ENCODE measurements around the gene SLC9A7. TPM values are rescaled to one million over a fixed set of nuclear protein-coding genes. Genes with fewer than 3 reads are reported as not detected.

The SLC9A7 gene
- total RNA-seq, 2 donors from 2014 or later: 1.8 to 1.9 TPM

DNA sequence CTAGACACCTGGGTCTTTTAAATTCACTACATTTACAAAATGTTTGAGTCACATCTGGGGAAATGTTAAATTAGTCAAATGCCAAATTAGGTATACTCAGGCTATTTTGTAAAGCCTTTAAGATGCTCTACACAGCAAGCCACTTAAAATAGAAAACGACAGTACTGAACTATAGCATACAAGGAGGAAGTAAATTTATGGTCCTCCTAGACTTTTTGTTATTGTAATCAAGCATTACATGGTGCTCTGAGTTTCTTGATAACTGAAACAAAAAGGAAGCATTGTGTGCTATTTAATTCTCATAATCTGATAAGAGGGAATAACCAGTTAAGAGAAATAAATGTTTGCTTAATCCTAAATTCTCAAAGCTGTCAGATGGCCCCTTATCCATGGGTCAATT lies 46.2 kb downstream of the SLC9A7 start:
- intact Hi-C loops (cut with DNase I): no loop called here
- DNase-seq (ENCODE audit: low spot score): no peak

DNA sequence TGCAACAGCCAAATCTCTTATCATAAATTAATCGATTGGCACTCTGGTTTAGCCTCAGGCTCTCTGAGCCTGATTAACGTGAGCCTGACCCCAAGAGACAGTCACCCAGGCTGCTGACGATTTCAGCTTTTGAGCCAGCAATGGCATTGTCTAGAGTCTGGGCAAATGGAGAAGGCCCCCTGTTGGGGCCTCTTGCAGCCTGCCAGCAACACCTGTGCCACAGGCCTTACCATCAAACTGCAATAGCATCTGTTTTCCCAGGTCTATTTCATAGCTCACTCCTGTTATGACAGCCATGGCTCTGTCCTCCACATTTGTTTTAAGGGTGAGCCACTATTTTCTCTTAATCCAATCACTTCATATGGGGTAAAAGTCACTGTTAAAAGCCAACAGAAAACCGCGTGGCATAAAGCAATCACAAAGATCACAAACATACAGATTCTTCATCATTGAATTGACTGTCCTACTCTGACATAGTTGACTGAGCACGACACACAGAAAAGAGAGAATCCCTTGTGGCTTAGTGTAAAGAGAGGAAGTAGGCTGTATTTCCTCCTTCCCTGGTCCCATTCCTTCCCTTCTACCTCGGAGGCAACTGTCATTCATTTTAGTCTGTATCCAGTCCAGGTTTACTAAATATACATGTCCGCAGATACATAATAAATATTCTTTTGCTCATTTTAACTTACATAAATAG lies 47.8 kb downstream of the SLC9A7 start:
- DNase-seq (ENCODE audit: low spot score): no peak
- intact Hi-C loops (cut with DNase I): no loop called here

DNA sequence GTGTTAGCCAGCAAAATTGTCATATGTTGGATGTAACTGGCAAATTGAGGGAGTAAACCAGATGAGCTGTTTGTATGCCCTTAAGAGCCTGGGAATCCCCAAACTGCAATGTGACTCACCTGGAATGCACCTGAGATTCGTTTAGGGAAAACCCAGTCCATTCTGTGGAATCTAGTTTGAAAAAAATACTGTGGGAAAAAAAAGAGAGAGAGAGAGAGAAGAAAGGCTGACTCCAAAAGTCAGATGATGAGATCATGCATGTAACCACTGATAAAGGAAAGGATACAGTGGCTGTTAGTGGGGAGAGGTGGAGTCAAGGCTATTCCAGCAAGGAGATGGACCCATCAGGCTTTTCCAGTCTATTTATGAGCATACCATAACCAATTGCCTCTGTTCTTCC lies 48.5 kb downstream of the SLC9A7 start:
- intact Hi-C loops (cut with DNase I): no loop called here
- DNase-seq (ENCODE audit: low spot score): no peak

DNA sequence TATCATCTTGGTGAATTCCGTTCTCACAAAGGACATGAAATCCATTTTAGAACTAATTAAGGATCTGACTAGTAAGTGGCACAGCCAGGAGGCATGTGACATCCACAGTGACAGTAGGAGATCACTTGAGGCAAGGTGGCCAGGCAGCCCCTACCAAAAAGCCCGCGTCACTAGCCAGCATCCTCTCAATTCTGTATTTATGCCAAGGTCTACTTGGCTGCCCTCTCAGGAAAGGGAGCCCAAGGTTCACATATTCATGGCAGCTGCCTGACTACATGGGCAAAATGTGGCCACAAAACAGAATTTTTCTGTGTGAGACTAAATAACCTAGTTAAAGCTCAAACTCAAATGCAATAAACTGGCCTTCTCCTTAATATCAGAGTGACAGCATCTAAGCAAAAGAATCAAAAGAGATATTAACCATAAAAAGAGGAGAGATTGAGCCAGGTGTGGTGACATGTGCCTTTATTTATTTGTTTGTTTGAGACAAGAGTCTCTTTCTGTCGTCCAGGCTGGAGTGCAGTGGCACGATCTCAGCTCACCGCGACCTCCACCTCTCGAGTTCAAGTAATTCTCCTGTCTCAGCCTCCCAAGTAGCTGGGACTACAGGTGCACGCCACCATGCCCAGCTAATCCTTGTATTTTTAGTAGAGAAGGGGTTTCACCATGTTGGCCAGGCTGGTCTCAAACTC lies 51.5 kb downstream of the SLC9A7 start:
- DNase-seq (ENCODE audit: low spot score): no peak
- intact Hi-C loops (cut with DNase I): no loop called here

DNA sequence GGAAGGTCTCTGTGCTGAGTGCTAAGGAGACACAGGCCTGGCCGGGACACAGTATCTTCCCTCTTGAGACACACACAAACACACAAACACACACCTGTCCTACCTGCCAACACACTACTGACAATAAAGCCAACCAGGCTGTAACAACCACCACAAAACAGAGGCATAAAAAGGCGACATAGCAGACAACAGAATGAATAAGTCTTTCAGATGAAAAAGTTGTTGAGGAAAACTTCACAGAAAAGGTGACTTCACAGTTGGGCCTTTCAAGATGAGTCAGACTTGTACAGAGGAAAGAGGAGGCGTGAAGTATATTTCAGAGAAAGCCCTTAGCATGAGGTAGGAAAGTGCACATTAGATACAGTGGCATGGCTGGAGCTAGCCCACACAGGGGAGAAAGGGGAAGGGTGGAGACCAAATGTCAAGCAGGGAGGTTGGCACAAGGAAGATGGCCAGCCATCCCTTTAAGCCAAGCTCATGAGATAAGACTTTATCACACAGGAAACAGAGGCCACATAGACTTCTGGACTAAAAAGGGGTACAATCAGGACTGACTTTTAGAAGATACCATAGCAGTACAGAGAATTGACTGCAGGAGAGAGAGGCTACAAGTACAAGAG lies 54.0 kb downstream of the SLC9A7 start:
- no peak for DNase-seq (ENCODE audit: low spot score)
- intact Hi-C loops (cut with DNase I): no loop called here

DNA sequence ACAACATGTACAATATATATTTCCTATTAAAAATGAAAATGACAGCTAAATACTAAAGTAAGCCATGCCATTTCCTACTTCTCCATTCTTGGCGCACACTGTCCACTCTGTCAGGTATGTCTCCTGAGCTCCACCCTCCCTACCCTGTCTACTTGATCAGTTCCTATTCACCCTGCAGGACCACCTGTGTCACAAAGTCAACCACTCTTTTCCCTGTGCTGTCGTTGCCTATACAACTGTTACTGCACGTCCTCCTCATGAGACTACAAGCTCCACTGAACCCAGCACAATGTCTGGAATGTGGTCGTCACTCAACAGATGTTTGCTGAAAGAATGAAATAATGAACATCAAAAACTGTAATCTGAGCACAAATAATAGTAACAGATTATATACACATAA lies 54.9 kb downstream of the SLC9A7 start:
- no peak for DNase-seq (ENCODE audit: low spot score)
- intact Hi-C loops (cut with DNase I): no loop called here

DNA sequence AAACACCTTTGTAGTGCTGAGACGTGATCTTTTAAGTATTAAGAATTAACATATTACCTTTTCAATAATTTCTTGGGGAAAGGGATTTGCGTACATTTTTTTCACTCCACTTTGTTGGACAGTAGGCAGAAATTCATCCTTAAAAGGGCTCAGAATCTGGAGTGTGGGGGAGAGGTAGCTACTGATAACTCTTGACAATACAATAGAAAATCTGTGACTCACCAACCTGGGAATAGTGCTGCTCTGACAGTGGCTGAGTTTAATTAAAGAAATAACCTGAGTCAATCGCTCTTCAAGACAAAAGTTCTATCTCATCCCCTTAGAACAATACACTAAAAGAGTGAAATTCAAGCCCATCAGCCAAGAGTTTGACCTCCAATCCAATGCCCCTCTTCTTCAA lies 60.2 kb downstream of the SLC9A7 start:
- no peak for DNase-seq (ENCODE audit: low spot score)
- intact Hi-C loops (cut with DNase I): no loop called here

DNA sequence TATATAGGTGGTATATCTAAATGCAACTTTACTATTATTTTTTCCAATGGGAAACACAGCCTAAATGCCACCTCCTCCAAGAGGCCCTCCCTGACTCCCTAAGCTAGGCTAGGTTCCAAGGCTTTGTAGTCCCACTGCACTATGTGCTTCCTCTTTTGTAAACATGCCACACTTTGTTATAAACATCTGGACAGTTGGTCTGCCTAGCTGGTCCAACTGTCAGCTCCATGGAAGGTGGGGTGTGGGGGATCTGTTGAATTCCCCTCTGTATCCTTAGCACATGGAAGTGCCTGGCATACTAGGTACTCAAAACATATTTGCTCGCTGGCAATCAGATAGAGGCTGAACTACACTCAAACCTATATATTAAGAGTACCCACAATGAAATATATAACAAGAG lies 63.4 kb downstream of the SLC9A7 start:
- intact Hi-C loops (cut with DNase I): no loop called here
- DNase-seq (ENCODE audit: low spot score): no peak

DNA sequence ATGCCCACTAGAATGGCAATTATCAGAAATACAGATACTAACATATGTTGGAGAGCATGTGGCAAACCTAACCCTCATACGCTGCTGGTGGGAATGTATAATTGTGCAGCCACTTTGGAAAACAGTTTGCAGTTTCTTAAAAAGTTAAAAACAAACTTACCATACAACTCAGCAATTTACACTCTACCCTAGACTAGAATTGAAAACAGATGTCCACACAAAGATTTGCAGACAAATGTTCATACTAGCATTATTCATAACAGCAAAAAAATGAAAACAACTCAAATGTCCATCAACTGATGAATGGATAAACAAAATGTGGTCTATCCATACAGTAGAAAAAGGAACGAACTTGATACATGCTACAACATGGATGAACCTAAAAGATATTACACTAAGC lies 64.4 kb downstream of the SLC9A7 start:
- intact Hi-C loops (cut with DNase I): no loop called here
- no peak for DNase-seq (ENCODE audit: low spot score)

DNA sequence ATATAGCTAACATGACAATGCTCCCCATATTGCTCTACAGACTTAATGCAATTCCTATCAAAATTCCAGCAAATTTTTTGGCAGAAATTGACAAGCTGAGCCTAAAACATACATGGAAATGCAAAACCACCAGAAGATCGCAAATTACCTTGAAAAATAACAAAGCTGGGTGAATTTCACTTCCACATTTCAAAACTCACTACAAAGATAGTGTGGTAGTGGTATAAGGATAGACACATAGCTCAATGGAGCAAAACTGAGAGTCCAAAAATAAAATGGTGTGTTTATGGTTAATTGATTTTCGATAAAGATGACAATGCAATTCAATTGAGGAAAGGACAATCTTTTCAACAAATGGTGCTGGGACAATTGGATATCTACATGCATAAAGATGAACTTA lies 65.8 kb downstream of the SLC9A7 start:
- no peak for DNase-seq (ENCODE audit: low spot score)
- intact Hi-C loops (cut with DNase I): no loop called here

DNA sequence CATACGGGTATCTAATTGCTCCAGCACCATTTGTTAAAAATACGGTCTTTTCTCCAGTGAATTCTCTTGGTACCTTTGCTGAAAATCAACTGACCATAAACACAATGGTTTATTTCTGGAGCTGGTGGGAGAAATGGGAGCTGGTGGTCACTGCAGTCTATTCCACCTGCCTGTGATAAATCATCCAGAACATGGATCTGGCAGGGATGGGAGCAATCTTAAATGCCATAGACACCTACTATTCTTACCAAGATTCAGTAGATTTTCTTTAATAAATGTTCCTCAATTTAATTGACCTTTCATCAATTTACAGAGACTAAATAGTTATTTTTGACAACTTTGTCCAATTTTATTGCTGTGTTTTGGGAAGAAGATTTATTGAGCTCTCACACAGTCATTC lies 68.1 kb downstream of the SLC9A7 start:
- intact Hi-C loops (cut with DNase I): no loop called here
- no peak for DNase-seq (ENCODE audit: low spot score)

DNA sequence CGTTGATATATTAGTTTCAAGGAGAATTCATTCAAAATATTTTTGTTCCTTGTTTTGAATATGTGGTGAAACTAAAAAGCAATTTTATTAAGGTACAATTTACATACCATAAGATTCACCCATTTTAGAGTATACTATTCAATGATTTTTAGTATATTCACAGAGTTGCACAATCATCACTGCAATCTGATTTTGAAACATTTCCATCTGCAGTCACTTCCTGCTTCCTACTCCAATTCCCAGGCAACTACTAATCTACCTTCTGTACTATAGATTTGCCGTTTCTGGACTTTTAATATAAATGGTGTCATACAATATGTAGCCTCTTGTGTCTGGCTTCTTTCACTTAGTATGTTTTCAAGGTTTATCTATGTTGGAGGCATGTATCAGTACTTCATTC lies 71.3 kb downstream of the SLC9A7 start:
- DNase-seq (ENCODE audit: low spot score): no peak
- intact Hi-C loops (cut with DNase I): no loop called here

DNA sequence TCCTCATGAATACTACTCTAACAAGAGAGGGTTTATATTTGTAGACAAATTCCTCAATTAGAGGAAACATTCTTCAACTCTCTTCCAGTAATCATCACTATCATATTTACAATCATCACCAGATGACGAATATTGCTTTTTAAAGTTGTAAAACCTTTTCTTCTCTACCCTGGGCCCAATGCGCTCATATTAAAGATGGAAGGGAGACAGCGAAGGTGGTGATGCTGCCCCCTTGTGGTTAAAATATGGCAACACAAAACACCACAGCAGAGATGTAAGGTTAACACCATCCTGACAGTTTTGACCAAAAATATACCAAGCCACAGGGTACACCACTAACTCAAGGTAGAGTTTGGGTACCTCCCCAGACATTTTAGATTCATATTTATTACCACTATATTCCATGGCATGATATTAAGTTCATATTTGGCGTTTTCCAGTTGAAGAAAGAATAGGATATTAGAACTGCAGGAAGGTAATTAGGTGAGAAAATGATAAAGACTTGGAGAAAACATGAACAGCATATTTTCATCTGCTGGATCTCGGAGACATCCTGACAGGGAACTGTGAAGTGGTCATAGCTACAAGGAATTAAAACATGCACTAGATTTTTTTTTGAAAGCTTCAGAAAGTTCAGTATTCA lies 72.8 kb downstream of the SLC9A7 start:
- no peak for DNase-seq (ENCODE audit: low spot score)
- intact Hi-C loops (cut with DNase I): no loop called here

DNA sequence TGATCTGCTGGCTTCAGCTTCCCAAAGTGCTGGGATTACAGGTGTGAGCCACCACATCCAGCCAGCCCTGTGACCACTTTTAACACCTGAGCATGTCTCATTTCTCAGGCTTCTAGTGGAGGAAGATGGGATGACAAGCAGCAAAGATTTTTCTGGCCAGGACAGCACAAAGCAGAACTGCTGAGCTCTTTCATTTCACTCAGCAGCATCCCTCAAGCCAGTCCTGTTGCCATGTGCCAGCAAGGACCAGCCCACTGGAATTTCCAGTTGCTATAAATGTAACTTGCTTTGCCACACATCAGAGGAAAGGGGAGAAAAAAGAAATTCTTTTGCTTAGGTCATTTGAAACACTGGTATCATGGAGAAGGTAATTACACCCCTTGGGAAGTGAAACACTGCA lies 75.9 kb downstream of the SLC9A7 start:
- intact Hi-C loops (cut with DNase I): no loop called here
- no peak for DNase-seq (ENCODE audit: low spot score)

DNA sequence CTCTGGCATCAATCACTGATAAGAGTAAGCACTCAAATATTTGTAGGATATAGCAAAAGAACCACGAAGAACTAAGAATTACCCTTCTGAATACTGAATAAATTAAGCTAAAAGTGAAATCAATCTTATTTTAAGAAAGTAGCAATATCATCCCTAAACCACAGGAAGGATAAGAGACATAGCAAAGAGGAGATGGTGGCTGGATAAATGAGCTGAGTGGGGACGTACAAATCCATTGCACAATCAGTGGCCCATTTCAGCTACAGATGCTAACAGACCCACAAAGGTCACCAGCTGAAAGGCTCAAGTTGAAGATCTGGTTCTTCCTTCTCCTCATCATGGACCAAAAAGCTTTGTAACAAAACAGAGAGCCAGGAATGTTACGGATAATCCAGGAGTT lies 77.1 kb downstream of the SLC9A7 start:
- intact Hi-C loops (cut with DNase I): no loop called here

DNA sequence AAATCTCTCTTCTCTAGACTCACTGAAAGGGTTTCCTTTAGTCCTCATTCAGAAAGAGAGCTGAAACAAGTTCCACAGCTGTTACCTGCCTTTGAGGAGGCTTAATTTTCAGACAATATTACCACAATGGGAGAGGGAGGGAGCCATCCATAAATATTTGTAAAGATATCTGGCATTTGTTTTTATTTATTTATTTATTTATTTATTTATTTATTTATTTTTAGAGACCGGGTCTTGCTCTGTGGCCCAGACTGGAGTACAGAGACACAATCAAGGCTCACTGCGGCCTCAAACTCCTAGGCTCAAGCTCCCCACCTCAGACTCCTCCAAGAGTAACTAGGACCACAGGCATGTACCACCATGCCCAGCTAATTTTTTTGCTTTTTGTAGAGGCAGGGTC lies 80.7 kb downstream of the SLC9A7 start:
- intact Hi-C loops (cut with DNase I): no loop called here
- DNase-seq (ENCODE audit: low spot score): no peak

More for the DNA sequence above, 77.1 kb downstream of the SLC9A7 start:
- no peak for DNase-seq (ENCODE audit: low spot score)

DNA sequence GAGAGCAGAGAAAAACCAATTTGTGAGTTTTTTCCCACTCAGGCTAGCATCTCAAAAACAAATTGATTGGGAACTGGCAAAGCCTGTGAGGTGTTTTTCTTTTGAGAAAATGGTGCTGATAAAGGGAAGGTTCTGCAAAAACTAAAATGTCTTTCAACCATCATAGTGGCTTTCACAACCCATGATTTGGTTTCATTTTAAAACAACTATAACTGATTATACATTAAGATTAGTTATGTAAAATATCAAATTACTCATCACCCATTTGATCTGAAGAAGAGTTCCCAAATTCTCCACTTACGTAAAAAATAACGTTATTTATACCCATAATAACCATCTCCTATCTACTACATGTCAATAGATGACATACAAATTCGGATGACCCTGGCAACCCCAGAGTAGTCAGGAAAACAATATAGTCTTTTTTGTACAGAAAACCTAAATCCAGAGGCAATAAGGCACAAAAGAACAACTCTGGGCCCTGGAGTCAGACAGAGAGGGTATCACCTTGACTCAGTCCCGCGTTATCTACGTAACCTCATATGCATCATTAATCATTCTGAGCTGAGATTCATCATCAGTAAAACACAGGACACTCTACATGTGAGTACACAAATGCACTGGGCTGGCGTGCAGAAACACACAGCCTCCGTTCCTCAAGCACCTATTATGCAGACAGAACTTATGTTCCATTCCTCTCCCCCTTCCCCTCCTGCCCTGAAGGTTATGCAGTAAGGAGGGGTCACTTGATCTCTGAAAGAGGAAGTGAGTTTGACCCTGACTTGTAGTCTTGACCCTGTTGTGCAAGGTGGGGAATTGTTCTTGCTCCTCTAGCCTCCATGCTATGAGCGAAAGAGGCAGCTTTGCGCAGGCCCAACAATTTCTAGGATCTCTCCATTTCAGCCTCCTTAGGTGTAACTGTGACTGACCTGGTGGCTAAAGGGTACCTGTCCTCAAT lies 82.2 kb downstream of the SLC9A7 start:
- intact Hi-C loops (cut with DNase I): no loop called here
- DNase-seq (ENCODE audit: low spot score): no peak

DNA sequence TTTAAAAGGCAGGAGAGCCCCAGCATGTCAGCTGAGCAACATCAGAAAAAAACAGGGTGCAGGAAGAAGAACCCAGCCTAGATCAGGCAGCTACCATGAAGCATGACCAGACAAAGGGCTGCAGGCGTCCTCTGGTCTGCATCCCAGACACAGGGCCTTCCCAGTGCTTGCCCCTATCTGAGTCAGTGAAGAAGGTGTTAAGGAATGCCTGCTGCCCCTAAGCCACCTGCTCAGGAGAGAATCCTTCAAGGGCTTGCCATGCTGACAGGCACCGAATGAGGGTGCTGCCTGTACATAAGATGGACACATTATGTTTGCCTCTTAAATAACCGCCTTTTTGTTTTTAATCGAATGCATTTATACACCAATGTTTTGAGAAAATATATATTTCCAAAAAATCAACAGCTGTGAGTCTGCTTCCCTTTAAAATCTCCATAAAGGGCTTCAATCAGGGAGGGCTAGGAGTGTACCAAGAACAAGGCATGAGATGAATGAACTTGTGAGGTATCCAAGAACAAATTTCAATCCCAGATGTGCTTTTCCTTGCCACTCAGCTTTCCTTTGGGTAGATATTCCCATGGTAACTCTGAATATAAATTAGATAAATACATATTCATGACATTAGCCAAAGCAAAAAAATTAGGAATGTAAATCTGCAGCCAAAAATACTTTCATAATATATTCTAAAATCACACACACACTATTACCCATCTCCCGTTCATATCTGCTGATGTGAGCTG lies 85.1 kb downstream of the SLC9A7 start:
- intact Hi-C loops (cut with DNase I): no loop called here
- DNase-seq (ENCODE audit: low spot score): no peak

DNA sequence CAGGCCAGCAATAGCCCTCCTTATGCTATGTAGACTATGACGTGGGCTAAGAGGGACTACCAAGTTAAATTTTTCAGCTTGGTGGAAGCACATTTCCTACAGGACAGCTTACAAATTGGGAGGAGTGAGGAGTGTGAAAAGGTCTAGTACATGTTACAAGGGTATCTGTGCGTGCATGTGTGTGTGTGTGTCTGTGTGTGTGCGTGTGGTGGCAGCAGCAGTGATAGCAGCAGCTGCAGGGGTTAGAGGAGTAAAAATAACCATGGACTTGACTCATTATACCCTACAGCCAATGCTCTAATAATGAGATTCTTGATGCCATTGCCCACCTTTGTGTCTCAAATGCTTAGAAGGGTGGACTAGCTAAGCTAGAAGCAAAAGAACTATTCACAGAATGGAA lies 88.6 kb downstream of the SLC9A7 start:
- no peak for DNase-seq (ENCODE audit: low spot score)
- intact Hi-C loops (cut with DNase I): no loop called here
